ENCODE data around the gene BRWD1. TPM values are rescaled to one million over a fixed set of nuclear protein-coding genes. Genes with fewer than 3 reads are reported as not detected.

The BRWD1 gene
- total and polyA plus RNA-seq, 2 experiments from 2014 or later: 35.2 to 75.5 TPM

DNA sequence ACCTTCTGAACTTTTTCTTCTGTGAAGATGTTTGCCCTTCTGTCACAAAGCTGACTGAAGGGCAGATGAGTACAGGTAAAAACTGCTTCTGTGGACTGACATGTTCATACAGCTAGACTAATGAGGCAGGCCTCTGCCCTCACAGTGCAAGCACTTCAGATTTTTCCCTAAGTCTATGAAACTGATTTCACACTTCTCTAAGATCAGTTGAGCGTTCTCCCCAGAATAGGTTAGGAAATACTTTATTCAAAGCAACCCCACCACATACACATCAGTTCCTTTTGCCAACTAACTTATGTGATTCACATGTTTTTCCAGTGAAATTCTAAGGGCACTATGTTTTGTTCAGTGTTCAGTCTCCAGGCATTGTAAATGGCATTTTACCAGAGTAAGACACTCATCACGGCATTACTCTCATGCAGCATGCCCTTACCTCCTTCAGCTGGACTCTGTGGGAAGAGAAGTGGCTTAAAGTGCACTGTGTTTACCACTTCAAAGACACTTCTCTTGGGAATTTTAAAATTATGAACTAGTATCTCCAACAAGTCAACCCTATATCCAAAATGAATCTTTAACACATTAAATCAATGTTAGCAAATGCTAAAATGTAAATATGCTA lies 124.8 kb downstream of the BRWD1 start (continued):
- TF ChIP-seq REST (IDR thresholded peaks at IDR 0.05; ENCODE audit: unreplicated experiment) (no peak), STAT1 (IDR thresholded peaks at IDR 0.05; ENCODE audit: unreplicated experiment) (no peak), ZNF331 (CRISPR knock-in tag; IDR thresholded peaks at IDR 0.05; ENCODE audit: low read depth) (no peak), POLR2AphosphoS5 (IDR thresholded peaks at IDR 0.05; ENCODE audit: low read depth) (no peak), ZNF114 (CRISPR knock-in tag; IDR thresholded peaks at IDR 0.05) (no peak)

DNA sequence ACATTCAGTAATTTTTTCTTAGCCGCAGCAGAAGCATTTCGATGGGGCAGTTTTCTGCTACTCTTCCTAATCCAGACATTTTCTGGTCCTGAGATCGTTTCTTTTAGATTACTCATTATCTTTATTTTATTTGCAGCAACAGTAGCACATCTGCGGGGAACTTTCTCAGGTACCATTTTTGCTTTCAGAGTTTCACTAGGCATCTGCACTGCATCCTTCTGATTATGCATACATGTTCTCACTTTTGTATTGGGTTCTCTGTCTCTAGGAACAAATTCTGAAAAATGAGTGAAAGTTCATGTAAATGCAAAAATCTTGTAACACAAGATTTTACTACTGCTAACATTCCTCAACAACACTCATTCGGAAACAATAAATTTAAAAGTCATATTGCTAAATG lies 126.3 kb downstream of the BRWD1 start:
- Histone ChIP-seq H4K20me1 (replicated peaks; ENCODE audit: insufficient read depth) (peaks cover under 1% of the 10 kb centered on the region; the same call in 1 of the 2 replicates), H3K27me3 (ENCODE audit: insufficient read depth) (no peaks in the 10 kb centered on the region), H3K36me3 (ENCODE audit: insufficient read depth) (no peaks in the 10 kb centered on the region), H3F3A (replicated peaks; ENCODE audit: low read depth) (no peaks in the 10 kb centered on the region; the same call in 1 of the 2 replicates), H3K4me1 (ENCODE audit: insufficient read depth) (peaks cover 12% of the 10 kb centered on the region; the same call in 1 of the 2 replicates), H3K9me2 (ENCODE audit: insufficient read depth) (no peaks in the 10 kb centered on the region), H3K27ac (ENCODE audit: low read depth) (no peak overlapping the region), H2AFZ (no peak overlapping the region), H3K4me2 (no peak overlapping the region), H3K79me2 (replicated peaks; ENCODE audit: insufficient read depth) (peaks cover 6% of the 10 kb centered on the region), H3K4me3 (no peak overlapping the region)
- no peaks in the 10 kb centered on the region for H3K9me3 Mint-ChIP-seq
- no peak for ATAC-seq
- peak overlapping the region; percentile 12; the same call in 1 of the 2 replicates for H3K27ac Mint-ChIP-seq
- peaks cover 8% of the 10 kb centered on the region for H3K27me3 Mint-ChIP-seq (ENCODE audit: insufficient read depth, low read depth, poor library complexity)
- H3K36me3 Mint-ChIP-seq (ENCODE audit: low read depth): no peaks in the 10 kb centered on the region
- H3K4me3 Mint-ChIP-seq: no peak overlapping the region
- DNase-seq (ENCODE audit: low spot score): no peak
- H3K4me1 Mint-ChIP-seq: peaks cover 31% of the 10 kb centered on the region
- TF ChIP-seq, protein P1, sequence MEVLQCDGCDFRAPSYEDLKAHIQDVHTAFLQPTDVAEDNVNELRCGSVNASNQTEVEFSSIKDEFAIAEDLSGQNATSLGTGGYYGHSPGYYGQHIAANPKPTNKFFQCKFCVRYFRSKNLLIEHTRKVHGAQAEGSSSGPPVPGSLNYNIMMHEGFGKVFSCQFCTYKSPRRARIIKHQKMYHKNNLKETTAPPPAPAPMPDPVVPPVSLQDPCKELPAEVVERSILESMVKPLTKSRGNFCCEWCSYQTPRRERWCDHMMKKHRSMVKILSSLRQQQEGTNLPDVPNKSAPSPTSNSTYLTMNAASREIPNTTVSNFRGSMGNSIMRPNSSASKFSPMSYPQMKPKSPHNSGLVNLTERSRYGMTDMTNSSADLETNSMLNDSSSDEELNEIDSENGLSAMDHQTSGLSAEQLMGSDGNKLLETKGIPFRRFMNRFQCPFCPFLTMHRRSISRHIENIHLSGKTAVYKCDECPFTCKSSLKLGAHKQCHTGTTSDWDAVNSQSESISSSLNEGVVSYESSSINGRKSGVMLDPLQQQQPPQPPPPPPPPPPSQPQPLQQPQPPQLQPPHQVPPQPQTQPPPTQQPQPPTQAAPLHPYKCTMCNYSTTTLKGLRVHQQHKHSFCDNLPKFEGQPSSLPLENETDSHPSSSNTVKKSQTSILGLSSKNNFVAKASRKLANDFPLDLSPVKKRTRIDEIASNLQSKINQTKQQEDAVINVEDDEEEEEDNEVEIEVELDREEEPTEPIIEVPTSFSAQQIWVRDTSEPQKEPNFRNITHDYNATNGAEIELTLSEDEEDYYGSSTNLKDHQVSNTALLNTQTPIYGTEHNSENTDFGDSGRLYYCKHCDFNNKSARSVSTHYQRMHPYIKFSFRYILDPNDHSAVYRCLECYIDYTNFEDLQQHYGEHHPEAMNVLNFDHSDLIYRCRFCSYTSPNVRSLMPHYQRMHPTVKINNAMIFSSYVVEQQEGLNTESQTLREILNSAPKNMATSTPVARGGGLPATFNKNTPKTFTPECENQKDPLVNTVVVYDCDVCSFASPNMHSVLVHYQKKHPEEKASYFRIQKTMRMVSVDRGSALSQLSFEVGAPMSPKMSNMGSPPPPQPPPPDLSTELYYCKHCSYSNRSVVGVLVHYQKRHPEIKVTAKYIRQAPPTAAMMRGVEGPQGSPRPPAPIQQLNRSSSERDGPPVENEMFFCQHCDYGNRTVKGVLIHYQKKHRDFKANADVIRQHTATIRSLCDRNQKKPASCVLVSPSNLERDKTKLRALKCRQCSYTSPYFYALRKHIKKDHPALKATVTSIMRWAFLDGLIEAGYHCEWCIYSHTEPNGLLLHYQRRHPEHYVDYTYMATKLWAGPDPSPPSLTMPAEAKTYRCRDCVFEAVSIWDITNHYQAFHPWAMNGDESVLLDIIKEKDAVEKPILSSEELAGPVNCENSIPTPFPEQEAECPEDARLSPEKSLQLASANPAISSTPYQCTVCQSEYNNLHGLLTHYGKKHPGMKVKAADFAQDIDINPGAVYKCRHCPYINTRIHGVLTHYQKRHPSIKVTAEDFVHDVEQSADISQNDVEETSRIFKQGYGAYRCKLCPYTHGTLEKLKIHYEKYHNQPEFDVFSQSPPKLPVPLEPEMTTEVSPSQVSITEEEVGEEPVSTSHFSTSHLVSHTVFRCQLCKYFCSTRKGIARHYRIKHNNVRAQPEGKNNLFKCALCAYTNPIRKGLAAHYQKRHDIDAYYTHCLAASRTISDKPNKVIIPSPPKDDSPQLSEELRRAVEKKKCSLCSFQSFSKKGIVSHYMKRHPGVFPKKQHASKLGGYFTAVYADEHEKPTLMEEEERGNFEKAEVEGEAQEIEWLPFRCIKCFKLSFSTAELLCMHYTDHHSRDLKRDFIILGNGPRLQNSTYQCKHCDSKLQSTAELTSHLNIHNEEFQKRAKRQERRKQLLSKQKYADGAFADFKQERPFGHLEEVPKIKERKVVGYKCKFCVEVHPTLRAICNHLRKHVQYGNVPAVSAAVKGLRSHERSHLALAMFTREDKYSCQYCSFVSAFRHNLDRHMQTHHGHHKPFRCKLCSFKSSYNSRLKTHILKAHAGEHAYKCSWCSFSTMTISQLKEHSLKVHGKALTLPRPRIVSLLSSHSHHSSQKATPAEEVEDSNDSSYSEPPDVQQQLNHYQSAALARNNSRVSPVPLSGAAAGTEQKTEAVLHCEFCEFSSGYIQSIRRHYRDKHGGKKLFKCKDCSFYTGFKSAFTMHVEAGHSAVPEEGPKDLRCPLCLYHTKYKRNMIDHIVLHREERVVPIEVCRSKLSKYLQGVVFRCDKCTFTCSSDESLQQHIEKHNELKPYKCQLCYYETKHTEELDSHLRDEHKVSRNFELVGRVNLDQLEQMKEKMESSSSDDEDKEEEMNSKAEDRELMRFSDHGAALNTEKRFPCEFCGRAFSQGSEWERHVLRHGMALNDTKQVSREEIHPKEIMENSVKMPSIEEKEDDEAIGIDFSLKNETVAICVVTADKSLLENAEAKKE (CRISPR knock-in tag; IDR thresholded peaks at IDR 0.05): no peak
- TF ChIP-seq ZNF114 (CRISPR knock-in tag; IDR thresholded peaks at IDR 0.05) (no peak), JUNB (IDR thresholded peaks at IDR 0.05; ENCODE audit: unreplicated experiment) (no peak), EZH2phosphoT487 (IDR thresholded peaks at IDR 0.05; ENCODE audit: unreplicated experiment) (no peak), POLR2AphosphoS5 (IDR thresholded peaks at IDR 0.05; ENCODE audit: low read depth) (no peak), ZNF331 (CRISPR knock-in tag; IDR thresholded peaks at IDR 0.05; ENCODE audit: low read depth) (no peak)
- TF ChIP-seq, protein P2, sequence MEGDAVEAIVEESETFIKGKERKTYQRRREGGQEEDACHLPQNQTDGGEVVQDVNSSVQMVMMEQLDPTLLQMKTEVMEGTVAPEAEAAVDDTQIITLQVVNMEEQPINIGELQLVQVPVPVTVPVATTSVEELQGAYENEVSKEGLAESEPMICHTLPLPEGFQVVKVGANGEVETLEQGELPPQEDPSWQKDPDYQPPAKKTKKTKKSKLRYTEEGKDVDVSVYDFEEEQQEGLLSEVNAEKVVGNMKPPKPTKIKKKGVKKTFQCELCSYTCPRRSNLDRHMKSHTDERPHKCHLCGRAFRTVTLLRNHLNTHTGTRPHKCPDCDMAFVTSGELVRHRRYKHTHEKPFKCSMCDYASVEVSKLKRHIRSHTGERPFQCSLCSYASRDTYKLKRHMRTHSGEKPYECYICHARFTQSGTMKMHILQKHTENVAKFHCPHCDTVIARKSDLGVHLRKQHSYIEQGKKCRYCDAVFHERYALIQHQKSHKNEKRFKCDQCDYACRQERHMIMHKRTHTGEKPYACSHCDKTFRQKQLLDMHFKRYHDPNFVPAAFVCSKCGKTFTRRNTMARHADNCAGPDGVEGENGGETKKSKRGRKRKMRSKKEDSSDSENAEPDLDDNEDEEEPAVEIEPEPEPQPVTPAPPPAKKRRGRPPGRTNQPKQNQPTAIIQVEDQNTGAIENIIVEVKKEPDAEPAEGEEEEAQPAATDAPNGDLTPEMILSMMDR (conservative IDR thresholded peaks at IDR 0.05; ENCODE audit: low read depth in 2 of 2): no peak

Data from GM23338 (cell line).